OCI-LY1 (cell line): ENCODE measurements around the gene PCDHGC3.

Experiments used
- EZH2 ChIP-seq: fragments of 200-600 bp; sonication (generic), shearing (Covaris generic); IDR thresholded peaks from 2 replicates; pipeline ENCODE4 v1.8.0; 2017; ENCODE audit warnings: borderline replicate concordance, mixed run types, mild to moderate bottlenecking, antibody characterized with exemption, low read length, moderate library complexity, mixed read lengths
- TF ChIP-seq, protein P1 (sequence below): fragments of 200-600 bp; sonication (generic), shearing (Covaris generic); IDR thresholded peaks from 2 replicates; pipeline ENCODE4 v1.5.1; 2017; ENCODE audit warnings: mild to moderate bottlenecking, antibody characterized with exemption, low read length, moderate library complexity, mixed read lengths

- TF ChIP-seq, protein P1, sequence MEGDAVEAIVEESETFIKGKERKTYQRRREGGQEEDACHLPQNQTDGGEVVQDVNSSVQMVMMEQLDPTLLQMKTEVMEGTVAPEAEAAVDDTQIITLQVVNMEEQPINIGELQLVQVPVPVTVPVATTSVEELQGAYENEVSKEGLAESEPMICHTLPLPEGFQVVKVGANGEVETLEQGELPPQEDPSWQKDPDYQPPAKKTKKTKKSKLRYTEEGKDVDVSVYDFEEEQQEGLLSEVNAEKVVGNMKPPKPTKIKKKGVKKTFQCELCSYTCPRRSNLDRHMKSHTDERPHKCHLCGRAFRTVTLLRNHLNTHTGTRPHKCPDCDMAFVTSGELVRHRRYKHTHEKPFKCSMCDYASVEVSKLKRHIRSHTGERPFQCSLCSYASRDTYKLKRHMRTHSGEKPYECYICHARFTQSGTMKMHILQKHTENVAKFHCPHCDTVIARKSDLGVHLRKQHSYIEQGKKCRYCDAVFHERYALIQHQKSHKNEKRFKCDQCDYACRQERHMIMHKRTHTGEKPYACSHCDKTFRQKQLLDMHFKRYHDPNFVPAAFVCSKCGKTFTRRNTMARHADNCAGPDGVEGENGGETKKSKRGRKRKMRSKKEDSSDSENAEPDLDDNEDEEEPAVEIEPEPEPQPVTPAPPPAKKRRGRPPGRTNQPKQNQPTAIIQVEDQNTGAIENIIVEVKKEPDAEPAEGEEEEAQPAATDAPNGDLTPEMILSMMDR: no peak
- TF ChIP-seq EZH2: no peak
Measured at GRCh38 chr5:141485321-141486055, 9.7 kb downstream of the PCDHGC3 start.
